Activated CD8-positive, alpha-beta memory T cell treated with anti-CD3 and anti-CD28 coated beads for 4 hours (primary cell): ENCODE results near the gene RBPJ.

ENCODE experiments used
- DNase-seq, 2 donors: peaks; one replicate each; pipeline ENCODE4 v3.0.0-alpha.2; 2020; ENCODE audit warnings: low read depth in 2 of 2

Gene RBPJ

GRCh38 chr4:26420438-26420837 is 99.6 kb downstream of the RBPJ start:
- no peak for DNase-seq

GRCh38 chr4:26420913-26421312 is 100.1 kb downstream of the RBPJ start:
- DNase-seq, result no peak

- no peak for DNase-seq
Measured at GRCh38 chr4:26424153-26424552, 103.3 kb downstream of the RBPJ start.

- no peak for DNase-seq
Measured at GRCh38 chr4:26424838-26425237, 104.0 kb downstream of the RBPJ start.

GRCh38 chr4:26425953-26426352 is 105.1 kb downstream of the RBPJ start:
- DNase-seq, result no peak

- DNase-seq, result no peak
Measured at GRCh38 chr4:26426892-26427291, 106.1 kb downstream of the RBPJ start.

GRCh38 chr4:26429910-26430309 is 109.1 kb downstream of the RBPJ start:
- DNase-seq, result no peak

GRCh38 chr4:26431461-26432180 is 110.8 kb downstream of the RBPJ start:
- DNase-seq, result no peak

- DNase-seq, result no peak
Measured at GRCh38 chr4:26432419-26432818, 111.6 kb downstream of the RBPJ start.

- no peak for DNase-seq
Measured at GRCh38 chr4:26433556-26433955, 112.7 kb downstream of the RBPJ start.

- DNase-seq, result no peak
Measured at GRCh38 chr4:26434030-26434639, 113.3 kb downstream of the RBPJ start.

GRCh38 chr4:26441102-26441501 is 120.3 kb downstream of the RBPJ start:
- no peak for DNase-seq

- DNase-seq, result no peak
Measured at GRCh38 chr4:26441771-26442170, 121.0 kb downstream of the RBPJ start.

- DNase-seq, result no peak
Measured at GRCh38 chr4:26447378-26447777, 126.6 kb downstream of the RBPJ start.

GRCh38 chr4:26450418-26450817 is 129.6 kb downstream of the RBPJ start:
- no peak for DNase-seq

GRCh38 chr4:26451597-26451996 is 130.8 kb downstream of the RBPJ start:
- no peak for DNase-seq

- DNase-seq, result no peak
Measured at GRCh38 chr4:26452565-26453531, 132.0 kb downstream of the RBPJ start.

GRCh38 chr4:26454961-26455360 is 134.1 kb downstream of the RBPJ start:
- DNase-seq, result no peak

- DNase-seq, result no peak
Measured at GRCh38 chr4:26455571-26455970, 134.8 kb downstream of the RBPJ start.

- DNase-seq, result no peak
Measured at GRCh38 chr4:26457412-26457811, 136.6 kb downstream of the RBPJ start.

- DNase-seq, result no peak
Measured at GRCh38 chr4:26458157-26458561, 137.3 kb downstream of the RBPJ start.

- no peak for DNase-seq
Measured at GRCh38 chr4:26459054-26459755, 138.4 kb downstream of the RBPJ start.
